ENCODE results near the gene CCDC43. TPM values are rescaled to one million over a fixed set of nuclear protein-coding genes. Genes with fewer than 3 reads are reported as not detected.

Gene CCDC43
- total RNA-seq, 1 donor from 2014 or later, result 17.6 TPM

- DNase-seq (ENCODE audit: extremely low spot score, unreplicated experiment), result no peak
- Mint-ChIP-seq H3K27me3 (ENCODE audit: unreplicated experiment) (peaks cover 18% of the 10 kb centered on the region), H3K9me3 (ENCODE audit: unreplicated experiment) (no peaks in the 10 kb centered on the region), H3K4me1 (ENCODE audit: unreplicated experiment) (no peaks in the 10 kb centered on the region), H3K36me3 (ENCODE audit: unreplicated experiment) (no peaks in the 10 kb centered on the region), H3K4me3 (ENCODE audit: unreplicated experiment) (no peak overlapping the region), H3K27ac (ENCODE audit: unreplicated experiment) (no peak overlapping the region)
- no peak for TF ChIP-seq CTCF (IDR thresholded peaks at IDR 0.05)
Observed at GRCh38 chr17:44666006-44666405, 23.6 kb downstream of the CCDC43 start.

- H3K4me1 Mint-ChIP-seq (ENCODE audit: unreplicated experiment), result no peaks in the 10 kb centered on the region
- no peak overlapping the region for H3K4me3 Mint-ChIP-seq (ENCODE audit: unreplicated experiment)
- H3K27me3 Mint-ChIP-seq (ENCODE audit: unreplicated experiment), result peaks cover 18% of the 10 kb centered on the region
- TF ChIP-seq CTCF (IDR thresholded peaks at IDR 0.05), result no peak
- H3K36me3 Mint-ChIP-seq (ENCODE audit: unreplicated experiment), result no peaks in the 10 kb centered on the region
- DNase-seq (ENCODE audit: extremely low spot score, unreplicated experiment), result no peak
- no peaks in the 10 kb centered on the region for H3K9me3 Mint-ChIP-seq (ENCODE audit: unreplicated experiment)
- no peak overlapping the region for H3K27ac Mint-ChIP-seq (ENCODE audit: unreplicated experiment)
Observed at GRCh38 chr17:44664867-44665266, 24.7 kb downstream of the CCDC43 start.

- peaks cover 18% of the 10 kb centered on the region for H3K27me3 Mint-ChIP-seq (ENCODE audit: unreplicated experiment)
- no peak overlapping the region for H3K4me3 Mint-ChIP-seq (ENCODE audit: unreplicated experiment)
- H3K27ac Mint-ChIP-seq (ENCODE audit: unreplicated experiment), result no peak overlapping the region
- H3K9me3 Mint-ChIP-seq (ENCODE audit: unreplicated experiment), result no peaks in the 10 kb centered on the region
- DNase-seq (ENCODE audit: extremely low spot score, unreplicated experiment), result no peak
- no peaks in the 10 kb centered on the region for H3K36me3 Mint-ChIP-seq (ENCODE audit: unreplicated experiment)
- no peak for TF ChIP-seq CTCF (IDR thresholded peaks at IDR 0.05)
- no peaks in the 10 kb centered on the region for H3K4me1 Mint-ChIP-seq (ENCODE audit: unreplicated experiment)
Observed at GRCh38 chr17:44663095-44663494, 26.5 kb downstream of the CCDC43 start.

- H3K4me3 Mint-ChIP-seq (ENCODE audit: unreplicated experiment), result no peak overlapping the region
- peaks cover 3% of the 10 kb centered on the region for H3K4me1 Mint-ChIP-seq (ENCODE audit: unreplicated experiment)
- DNase-seq (ENCODE audit: extremely low spot score, unreplicated experiment), result no peak
- H3K9me3 Mint-ChIP-seq (ENCODE audit: unreplicated experiment), result no peaks in the 10 kb centered on the region
- peaks cover 11% of the 10 kb centered on the region for H3K27me3 Mint-ChIP-seq (ENCODE audit: unreplicated experiment)
- TF ChIP-seq CTCF (IDR thresholded peaks at IDR 0.05), result no peak
- no peaks in the 10 kb centered on the region for H3K36me3 Mint-ChIP-seq (ENCODE audit: unreplicated experiment)
- no peak overlapping the region for H3K27ac Mint-ChIP-seq (ENCODE audit: unreplicated experiment)
Observed at GRCh38 chr17:44661835-44662234, 27.7 kb downstream of the CCDC43 start.

- Mint-ChIP-seq H3K9me3 (ENCODE audit: unreplicated experiment) (no peaks in the 10 kb centered on the region), H3K27me3 (ENCODE audit: unreplicated experiment) (peaks cover 21% of the 10 kb centered on the region), H3K27ac (ENCODE audit: unreplicated experiment) (no peak within 1 kb of the TSS), H3K36me3 (ENCODE audit: unreplicated experiment) (no peaks in the 10 kb centered on the region), H3K4me1 (ENCODE audit: unreplicated experiment) (peaks cover 3% of the 10 kb centered on the region), H3K4me3 (ENCODE audit: unreplicated experiment) (peak within 1 kb of the TSS; percentile 67)
- DNase-seq (ENCODE audit: extremely low spot score, unreplicated experiment), result no peak
- TF ChIP-seq CTCF (IDR thresholded peaks at IDR 0.05), result no peak
Observed at GRCh38 chr17:44655983-44656710, 33.4 kb downstream of the CCDC43 start, which contains the start of gene MEIOC. Gene MEIOC, plus strand, starts transcription at chr17:44656468. Its CDS starts 146 bp downstream, at chr17:44656614.
